ENCODE measurements around the gene RAB1B.

GRCh38 chr11:66267379-66268243 lies 828 bp upstream of the RAB1B start:
- TF ChIP-seq CTCF (IDR thresholded peaks at IDR 0.05) (peak in 1 of 3 experiments; percentile 19), POLR2A (IDR thresholded peaks at IDR 0.05; ENCODE audit: low read depth) (peak; percentile 53)
